ENCODE results near the gene FBXL20.

DNA sequence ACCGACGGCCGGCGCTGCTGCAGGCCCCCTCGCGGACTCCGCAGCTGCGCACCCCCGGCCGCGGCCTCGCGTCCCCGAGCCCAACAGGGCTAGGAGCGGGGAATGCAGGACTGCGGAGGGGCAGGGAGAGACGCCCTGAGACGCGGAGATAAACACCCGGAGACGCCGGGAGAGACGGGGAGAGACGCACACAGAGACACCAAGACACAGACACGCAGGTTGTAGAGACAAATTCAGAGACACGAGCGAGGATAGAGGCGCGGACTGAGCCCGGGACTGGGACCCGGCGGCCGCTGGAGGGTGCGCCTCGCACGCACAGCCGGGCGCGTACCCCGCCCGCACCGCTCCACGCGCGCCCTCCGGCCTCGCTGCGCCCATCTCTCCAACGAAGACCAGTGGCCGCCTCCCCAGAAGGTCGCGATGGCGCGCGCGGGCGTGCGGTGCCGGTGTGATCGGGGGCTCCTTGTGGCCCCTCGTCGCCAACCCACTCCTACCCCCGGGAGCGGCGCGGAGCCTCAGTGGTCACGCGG is 176.6 kb downstream of the FBXL20 start:
- TF ChIP-seq, protein P1, sequence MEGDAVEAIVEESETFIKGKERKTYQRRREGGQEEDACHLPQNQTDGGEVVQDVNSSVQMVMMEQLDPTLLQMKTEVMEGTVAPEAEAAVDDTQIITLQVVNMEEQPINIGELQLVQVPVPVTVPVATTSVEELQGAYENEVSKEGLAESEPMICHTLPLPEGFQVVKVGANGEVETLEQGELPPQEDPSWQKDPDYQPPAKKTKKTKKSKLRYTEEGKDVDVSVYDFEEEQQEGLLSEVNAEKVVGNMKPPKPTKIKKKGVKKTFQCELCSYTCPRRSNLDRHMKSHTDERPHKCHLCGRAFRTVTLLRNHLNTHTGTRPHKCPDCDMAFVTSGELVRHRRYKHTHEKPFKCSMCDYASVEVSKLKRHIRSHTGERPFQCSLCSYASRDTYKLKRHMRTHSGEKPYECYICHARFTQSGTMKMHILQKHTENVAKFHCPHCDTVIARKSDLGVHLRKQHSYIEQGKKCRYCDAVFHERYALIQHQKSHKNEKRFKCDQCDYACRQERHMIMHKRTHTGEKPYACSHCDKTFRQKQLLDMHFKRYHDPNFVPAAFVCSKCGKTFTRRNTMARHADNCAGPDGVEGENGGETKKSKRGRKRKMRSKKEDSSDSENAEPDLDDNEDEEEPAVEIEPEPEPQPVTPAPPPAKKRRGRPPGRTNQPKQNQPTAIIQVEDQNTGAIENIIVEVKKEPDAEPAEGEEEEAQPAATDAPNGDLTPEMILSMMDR (optimal IDR thresholded peaks at IDR 0.05 in 1 of 3, IDR thresholded peaks at IDR 0.05 in 1 of 3, conservative IDR thresholded peaks at IDR 0.05 in 1 of 3; ENCODE audit: extremely low read depth in 1 of 3, insufficient read depth in 2 of 3, low read length in 3 of 3) = peak in 1 of 3 experiments; percentile 3
- peak; percentile 83 for TF ChIP-seq EZH2 (IDR thresholded peaks at IDR 0.05; ENCODE audit: low read length)
